GM06990 (cell line): ENCODE measurements around the gene PDE1C.

Source experiments
- DNase-seq: peaks from one replicate; pipeline ENCODE4 v3.0.0-alpha.2; 2011; ENCODE audit not compliant: insufficient read length; ENCODE audit errors: extremely low read depth
- H3K27me3 ChIP-seq: replicated peaks from 2 replicates; pipeline ENCODE4 v1.6.0; 2011; ENCODE audit warnings: low read length; ENCODE audit not compliant: control insufficient read depth, insufficient read depth
- H3K36me3 ChIP-seq: 2 replicates; pipeline ENCODE4 v1.5.1; 2011; ENCODE audit warnings: low read length; ENCODE audit not compliant: control insufficient read depth, insufficient read depth
- H3K4me3 ChIP-seq: replicated peaks from 2 replicates; pipeline ENCODE4 v1.5.1; 2011; ENCODE audit warnings: low read depth, mild to moderate bottlenecking, control low read depth, low read length
- TF ChIP-seq, protein P1 (sequence below): IDR thresholded peaks from 2 replicates; pipeline ENCODE4 v1.5.1; 2011; ENCODE audit warnings: low read length, control low read depth, mild to moderate bottlenecking, inconsistent platforms; ENCODE audit not compliant: insufficient read depth, poor library complexity, severe bottlenecking

The PDE1C gene

DNA sequence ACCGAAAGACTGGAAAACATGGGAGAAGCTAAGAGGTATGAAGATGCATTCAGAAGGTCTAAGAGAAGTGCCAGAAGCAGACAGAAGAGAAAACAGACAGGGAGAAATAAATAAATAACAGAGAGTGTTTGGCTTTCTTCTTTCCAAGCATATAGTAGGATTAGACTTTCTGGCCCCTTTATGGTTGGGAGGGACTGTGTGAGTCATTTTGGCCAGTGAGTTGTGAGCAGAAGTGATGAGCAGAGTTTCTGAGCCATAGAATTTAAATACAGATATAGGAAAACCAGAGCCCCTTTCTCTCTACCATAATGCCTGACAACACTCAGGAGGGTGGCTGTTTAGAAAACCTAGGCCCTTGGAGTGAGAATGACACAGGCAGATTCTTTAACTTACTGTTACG lies 212.2 kb downstream of the PDE1C start:
- no peak overlapping the region for H3K4me3 ChIP-seq
- no peaks in the 10 kb centered on the region for H3K27me3 ChIP-seq
- no peak for DNase-seq
- H3K36me3 ChIP-seq, result no peaks in the 10 kb centered on the region
- TF ChIP-seq, protein P1, sequence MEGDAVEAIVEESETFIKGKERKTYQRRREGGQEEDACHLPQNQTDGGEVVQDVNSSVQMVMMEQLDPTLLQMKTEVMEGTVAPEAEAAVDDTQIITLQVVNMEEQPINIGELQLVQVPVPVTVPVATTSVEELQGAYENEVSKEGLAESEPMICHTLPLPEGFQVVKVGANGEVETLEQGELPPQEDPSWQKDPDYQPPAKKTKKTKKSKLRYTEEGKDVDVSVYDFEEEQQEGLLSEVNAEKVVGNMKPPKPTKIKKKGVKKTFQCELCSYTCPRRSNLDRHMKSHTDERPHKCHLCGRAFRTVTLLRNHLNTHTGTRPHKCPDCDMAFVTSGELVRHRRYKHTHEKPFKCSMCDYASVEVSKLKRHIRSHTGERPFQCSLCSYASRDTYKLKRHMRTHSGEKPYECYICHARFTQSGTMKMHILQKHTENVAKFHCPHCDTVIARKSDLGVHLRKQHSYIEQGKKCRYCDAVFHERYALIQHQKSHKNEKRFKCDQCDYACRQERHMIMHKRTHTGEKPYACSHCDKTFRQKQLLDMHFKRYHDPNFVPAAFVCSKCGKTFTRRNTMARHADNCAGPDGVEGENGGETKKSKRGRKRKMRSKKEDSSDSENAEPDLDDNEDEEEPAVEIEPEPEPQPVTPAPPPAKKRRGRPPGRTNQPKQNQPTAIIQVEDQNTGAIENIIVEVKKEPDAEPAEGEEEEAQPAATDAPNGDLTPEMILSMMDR, result no peak

DNA sequence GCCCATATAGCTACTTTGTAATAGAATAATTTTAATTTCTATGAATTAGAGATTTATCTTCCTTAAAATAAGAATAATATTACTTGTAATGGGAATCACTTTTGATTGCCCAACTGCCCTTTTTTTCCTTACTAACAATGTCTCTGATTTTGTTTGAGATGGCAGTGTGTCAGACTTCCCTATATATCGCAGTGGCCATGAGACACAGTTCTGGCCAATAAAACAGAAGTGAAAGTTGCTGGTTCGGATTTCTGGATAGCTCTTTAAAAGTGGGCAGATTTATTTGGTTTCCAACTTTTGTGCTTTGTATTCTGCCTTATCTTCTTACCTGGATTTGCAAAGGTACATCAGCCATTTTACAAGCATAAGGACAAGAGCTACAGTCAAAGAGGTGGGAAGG lies 213.0 kb downstream of the PDE1C start:
- TF ChIP-seq, protein P1, result no peak
- H3K4me3 ChIP-seq, result no peak overlapping the region
- H3K36me3 ChIP-seq, result no peaks in the 10 kb centered on the region
- H3K27me3 ChIP-seq, result no peaks in the 10 kb centered on the region
- no peak for DNase-seq

DNA sequence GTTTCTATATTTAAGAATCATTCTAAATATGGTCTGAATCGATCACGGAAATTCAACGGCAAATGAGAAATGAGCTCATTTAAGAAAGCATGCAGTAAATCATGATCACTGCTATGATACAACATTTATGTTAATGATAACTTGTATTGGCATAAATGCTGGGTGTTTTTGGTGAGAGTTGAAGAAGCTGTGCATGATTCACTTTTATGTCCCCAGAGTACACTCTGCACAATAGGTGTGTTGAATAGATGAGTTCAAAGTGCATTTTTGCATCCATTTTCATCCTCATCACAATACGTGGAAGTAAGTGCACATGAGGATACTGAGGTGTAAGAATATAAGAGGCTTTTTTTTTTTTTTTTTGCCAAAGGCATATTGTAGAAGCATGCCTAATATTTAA lies 213.9 kb downstream of the PDE1C start:
- H3K36me3 ChIP-seq, result no peaks in the 10 kb centered on the region
- TF ChIP-seq, protein P1, result no peak
- no peak overlapping the region for H3K4me3 ChIP-seq
- DNase-seq, result no peak
- H3K27me3 ChIP-seq, result no peaks in the 10 kb centered on the region

DNA sequence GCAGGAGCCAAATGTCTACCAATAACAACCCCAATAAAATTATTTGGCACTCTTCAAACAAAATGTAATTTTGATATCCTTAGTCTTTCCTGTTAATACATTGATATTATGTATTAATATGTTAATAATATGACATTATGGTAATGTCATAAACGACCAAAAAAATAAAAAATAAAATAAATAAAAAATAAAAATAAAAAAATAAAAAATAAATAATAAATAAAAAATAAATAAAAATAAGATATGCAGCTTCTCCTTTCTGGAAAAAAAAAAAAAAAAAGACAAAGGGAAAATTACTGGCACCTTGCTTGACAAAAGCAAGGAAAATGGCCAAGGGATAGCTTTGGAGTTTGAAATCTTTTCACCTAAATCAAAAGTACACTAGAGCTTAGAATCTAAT lies 214.7 kb downstream of the PDE1C start:
- Histone ChIP-seq H3K36me3 (no peaks in the 10 kb centered on the region), H3K4me3 (no peak overlapping the region), H3K27me3 (no peaks in the 10 kb centered on the region)
- TF ChIP-seq, protein P1, result no peak
- no peak for DNase-seq

DNA sequence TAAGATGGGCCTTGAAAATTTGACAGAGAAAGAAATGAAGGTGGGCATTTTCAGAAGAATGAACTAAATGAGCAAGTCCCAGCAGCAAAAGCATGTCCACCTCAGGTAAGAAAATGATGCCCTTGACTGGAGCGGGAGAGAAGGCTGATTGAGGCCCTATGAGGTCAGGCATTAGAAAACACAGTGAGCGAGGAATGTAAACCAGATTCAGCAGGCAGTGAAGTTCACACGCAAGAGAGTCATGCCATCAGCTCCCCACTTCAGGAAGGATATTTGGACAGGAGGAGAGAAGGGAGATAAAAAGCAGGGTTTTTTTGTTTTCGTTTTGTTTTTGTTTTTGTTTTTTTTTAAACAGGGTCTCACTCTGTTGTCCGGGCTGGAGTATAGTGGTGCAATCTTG lies 216.8 kb downstream of the PDE1C start:
- DNase-seq, result no peak
- TF ChIP-seq, protein P1, result no peak
- no peaks in the 10 kb centered on the region for H3K36me3 ChIP-seq
- no peaks in the 10 kb centered on the region for H3K27me3 ChIP-seq
- no peak overlapping the region for H3K4me3 ChIP-seq

DNA sequence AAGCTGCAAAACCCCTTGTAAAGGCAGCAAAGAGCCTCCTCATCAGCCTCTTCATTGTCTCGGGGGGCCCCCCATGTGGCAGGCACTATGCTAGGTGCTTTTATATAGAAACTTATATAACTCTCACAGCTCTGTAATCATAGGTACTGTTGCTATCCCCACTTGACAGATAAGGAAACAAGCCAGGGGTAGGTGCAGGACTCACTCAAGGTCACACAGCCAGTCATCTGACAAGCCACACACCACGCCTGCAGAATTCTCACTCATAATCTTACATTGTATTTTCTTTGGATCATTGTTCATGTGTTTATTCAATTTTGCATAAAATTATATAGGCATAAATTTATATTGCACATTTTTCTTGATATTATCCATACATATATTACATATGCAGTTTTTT lies 217.7 kb downstream of the PDE1C start:
- TF ChIP-seq, protein P1, result no peak
- Histone ChIP-seq H3K36me3 (no peaks in the 10 kb centered on the region), H3K27me3 (no peaks in the 10 kb centered on the region), H3K4me3 (no peak overlapping the region)
- no peak for DNase-seq
